HL-60/S4 (cell line): ENCODE data around the gene SSBP2.
"Not testable (repeated sequence)": the region's sequence is repeated elsewhere in the genome, so short reads cannot be mapped to it uniquely, and the experiment has no call there.

Experiments
- in situ Hi-C: fragments of 300-500 bp; cut with MboI; formaldehyde crosslinking; loops from 2 replicates; pipeline ENCODE4 v1.14.3; 2022; ENCODE audit warnings: low sequenced_read_pairs

Gene SSBP2

GRCh38 chr5:81685471-81685870 lies 65.4 kb downstream of the SSBP2 start:
- in situ Hi-C loops: no loop called here

GRCh38 chr5:81679885-81680284 lies 71.0 kb downstream of the SSBP2 start:
- in situ Hi-C loops: no loop called here

- in situ Hi-C loops: no loop called here
These were observed 75.5 kb downstream of the SSBP2 start for GRCh38 chr5:81675420-81675819.

- in situ Hi-C loops: no loop called here
These were observed 85.1 kb downstream of the SSBP2 start for GRCh38 chr5:81665795-81666194.

GRCh38 chr5:81660624-81661023 lies 90.3 kb downstream of the SSBP2 start:
- in situ Hi-C loops: not testable (repeated sequence)

- in situ Hi-C loops: no loop called here
These were observed 93.5 kb downstream of the SSBP2 start for GRCh38 chr5:81657386-81657785.

GRCh38 chr5:81656783-81657182 lies 94.1 kb downstream of the SSBP2 start:
- in situ Hi-C loops: no loop called here

- in situ Hi-C loops: no loop called here
These were observed 99.9 kb downstream of the SSBP2 start for GRCh38 chr5:81650987-81651386.

- in situ Hi-C loops: no loop called here
These were observed 104.4 kb downstream of the SSBP2 start for GRCh38 chr5:81646469-81646995.

GRCh38 chr5:81642210-81642609 lies 108.7 kb downstream of the SSBP2 start:
- in situ Hi-C loops: no loop called here

- in situ Hi-C loops: no loop called here
These were observed 111.3 kb downstream of the SSBP2 start for GRCh38 chr5:81639556-81639955.

GRCh38 chr5:81638471-81638870 lies 112.4 kb downstream of the SSBP2 start:
- in situ Hi-C loops: no loop called here

GRCh38 chr5:81633891-81634290 lies 117.0 kb downstream of the SSBP2 start:
- in situ Hi-C loops: no loop called here

- in situ Hi-C loops: no loop called here
These were observed 117.4 kb downstream of the SSBP2 start for GRCh38 chr5:81633471-81633870.

GRCh38 chr5:81632679-81633078 lies 118.2 kb downstream of the SSBP2 start:
- in situ Hi-C loops: no loop called here

- in situ Hi-C loops: no loop called here
These were observed 119.3 kb downstream of the SSBP2 start for GRCh38 chr5:81631621-81632020.

GRCh38 chr5:81631124-81631523 lies 119.8 kb downstream of the SSBP2 start:
- in situ Hi-C loops: no loop called here

GRCh38 chr5:81630684-81631083 lies 120.2 kb downstream of the SSBP2 start:
- in situ Hi-C loops: no loop called here

GRCh38 chr5:81629986-81630385 lies 120.9 kb downstream of the SSBP2 start:
- in situ Hi-C loops: no loop called here

- in situ Hi-C loops: not testable (repeated sequence)
These were observed 122.8 kb downstream of the SSBP2 start for GRCh38 chr5:81628061-81628460.

- in situ Hi-C loops: no loop called here
These were observed 124.4 kb downstream of the SSBP2 start for GRCh38 chr5:81626524-81626923.

- in situ Hi-C loops: no loop called here
These were observed 141.0 kb downstream of the SSBP2 start for GRCh38 chr5:81609810-81610375.

- in situ Hi-C loops: no loop called here
These were observed 141.9 kb downstream of the SSBP2 start for GRCh38 chr5:81608976-81609375.
